Activated CD8-positive, alpha-beta T cell treated with anti-CD3 and anti-CD28 coated beads for 36 hours (primary cell): ENCODE data around the gene CREBRF. TPM values are rescaled to one million over a fixed set of nuclear protein-coding genes. Genes with fewer than 3 reads are reported as not detected.

Experiments
- ATAC-seq: fragments of 200-7000 bp; cut with Tn5 transposase; one replicate; pipeline ENCODE4 v1.10.0; 2021; ENCODE audit warnings: mild to moderate bottlenecking, moderate library complexity
- CTCF ChIA-PET: fragments of 350-600 bp; sonication (Branson Sonifier 250); formaldehyde crosslinking; loops from one replicate; lab custom pipeline; 2021; ENCODE audit warnings: antibody characterized with exemption; lab: Charles Lee
- POLR2A ChIA-PET: fragments of 350-600 bp; sonication (Branson Sonifier 250); formaldehyde crosslinking; loops from one replicate; lab custom pipeline; 2021; ENCODE audit warnings: antibody characterized with exemption; lab: Charles Lee
- DNase-seq: peaks from one replicate; pipeline ENCODE4 v3.0.0-alpha.2; 2020
- H3K27ac Mint-ChIP-seq: one replicate; pipeline ENCODE4 v1.8.0; 2021; ENCODE audit warnings: mild to moderate bottlenecking, mixed read lengths
- H3K27me3 Mint-ChIP-seq: one replicate; pipeline ENCODE4 v1.8.0; 2021; ENCODE audit warnings: mixed read lengths
- H3K36me3 Mint-ChIP-seq: one replicate; pipeline ENCODE4 v1.8.0; 2021; ENCODE audit warnings: low read depth, mixed read lengths
- H3K4me1 Mint-ChIP-seq: one replicate; pipeline ENCODE4 v1.8.0; 2021; ENCODE audit warnings: low read depth, mixed read lengths
- H3K4me3 Mint-ChIP-seq: one replicate; pipeline ENCODE4 v1.8.0; 2021; ENCODE audit warnings: mild to moderate bottlenecking, moderate library complexity, mixed read lengths
- H3K9me3 Mint-ChIP-seq: one replicate; pipeline ENCODE4 v1.8.0; 2021; ENCODE audit warnings: mixed read lengths
- intact Hi-C: fragments of 100-400 bp; cut with micrococcal nuclease; formaldehyde crosslinking; loops from one replicate; pipeline ENCODE4 v1.10.0; 2022
- total RNA-seq, 2 experiments: library from RNA; stranded (reverse); gene quantifications; one replicate each; pipeline ENCODE4 v1.2.3, GENCODE V29; 2021
- TF ChIP-seq, protein P1 (sequence below): fragments of 200-600 bp; IDR thresholded peaks from one replicate; pipeline ENCODE4 v1.8.0; 2022; ENCODE audit warnings: antibody characterized with exemption, mild to moderate bottlenecking

The CREBRF gene
- total RNA-seq, 2 experiments from 2014 or later, result 9.3 to 10.2 TPM

DNA sequence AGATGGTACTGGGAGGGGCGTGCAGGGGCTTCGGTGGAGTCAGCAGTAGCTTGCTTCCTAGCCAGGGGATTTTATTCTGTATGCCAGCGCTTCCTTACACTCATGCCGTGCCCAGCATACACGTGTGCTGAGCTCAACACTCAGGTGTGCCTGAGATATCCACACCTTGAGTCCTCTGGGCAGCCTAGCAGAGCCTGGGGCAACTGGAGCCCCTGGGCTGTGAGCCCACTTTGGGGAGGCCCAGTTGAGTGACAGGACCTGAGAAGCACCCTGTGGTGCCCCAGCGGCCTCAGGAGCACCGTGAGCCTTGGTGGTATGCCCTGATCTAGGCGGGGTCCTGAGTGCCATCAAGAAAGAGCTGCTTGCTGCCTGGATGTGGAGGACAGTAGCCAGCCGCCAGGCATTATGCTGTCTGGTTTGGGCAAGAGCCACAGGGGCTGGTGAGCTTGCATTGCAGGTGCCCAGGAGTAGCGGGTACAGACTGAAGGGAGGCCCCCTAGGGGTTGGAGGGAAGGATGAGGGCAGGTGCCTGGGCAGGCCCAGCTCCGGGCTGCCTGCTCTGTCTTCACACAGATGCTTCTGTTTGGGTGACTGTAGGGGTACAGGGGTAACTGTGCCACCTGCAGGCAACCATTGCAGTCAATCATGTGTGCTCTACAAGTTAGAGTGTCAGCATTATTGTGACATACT, 131.0 kb downstream of the CREBRF start:
- Mint-ChIP-seq H3K9me3 (no peaks in the 10 kb centered on the region), H3K36me3 (no peaks in the 10 kb centered on the region), H3K27ac (no peak overlapping the region), H3K27me3 (no peaks in the 10 kb centered on the region), H3K4me3 (no peak overlapping the region), H3K4me1 (no peaks in the 10 kb centered on the region)
- TF ChIP-seq, protein P1, sequence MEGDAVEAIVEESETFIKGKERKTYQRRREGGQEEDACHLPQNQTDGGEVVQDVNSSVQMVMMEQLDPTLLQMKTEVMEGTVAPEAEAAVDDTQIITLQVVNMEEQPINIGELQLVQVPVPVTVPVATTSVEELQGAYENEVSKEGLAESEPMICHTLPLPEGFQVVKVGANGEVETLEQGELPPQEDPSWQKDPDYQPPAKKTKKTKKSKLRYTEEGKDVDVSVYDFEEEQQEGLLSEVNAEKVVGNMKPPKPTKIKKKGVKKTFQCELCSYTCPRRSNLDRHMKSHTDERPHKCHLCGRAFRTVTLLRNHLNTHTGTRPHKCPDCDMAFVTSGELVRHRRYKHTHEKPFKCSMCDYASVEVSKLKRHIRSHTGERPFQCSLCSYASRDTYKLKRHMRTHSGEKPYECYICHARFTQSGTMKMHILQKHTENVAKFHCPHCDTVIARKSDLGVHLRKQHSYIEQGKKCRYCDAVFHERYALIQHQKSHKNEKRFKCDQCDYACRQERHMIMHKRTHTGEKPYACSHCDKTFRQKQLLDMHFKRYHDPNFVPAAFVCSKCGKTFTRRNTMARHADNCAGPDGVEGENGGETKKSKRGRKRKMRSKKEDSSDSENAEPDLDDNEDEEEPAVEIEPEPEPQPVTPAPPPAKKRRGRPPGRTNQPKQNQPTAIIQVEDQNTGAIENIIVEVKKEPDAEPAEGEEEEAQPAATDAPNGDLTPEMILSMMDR, result no peak
- DNase-seq, result peak; percentile 37
- intact Hi-C loops, result no loop called here
- ATAC-seq, result peak; percentile 68
- CTCF ChIA-PET, result interaction anchor here (0.9 to 1.6 kb wide), 4 partner anchors 14 to 244 kb away, joined by 3 to 5 read pairs (median 3); partner anchors contain the start of gene ATP6V0E1
- POLR2A ChIA-PET, result no interaction called here

DNA sequence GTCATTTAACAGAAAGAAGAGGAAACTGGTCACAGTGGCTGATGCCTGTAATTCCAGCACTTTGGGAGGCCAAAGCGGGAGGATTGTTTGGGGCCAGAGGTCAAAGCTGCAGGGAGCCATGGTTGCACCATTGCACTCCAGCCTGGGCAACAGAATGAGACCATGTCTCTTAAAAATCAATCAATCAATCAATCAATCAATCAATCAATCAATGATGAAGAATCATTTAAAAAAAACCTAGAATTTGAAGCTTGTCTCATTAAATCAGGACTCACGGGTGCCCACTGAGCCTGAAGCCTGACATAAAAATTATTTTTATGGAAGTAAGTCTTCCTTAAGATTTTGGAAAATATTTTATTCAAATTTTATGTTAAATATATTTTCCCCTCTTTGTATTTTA, 132.1 kb downstream of the CREBRF start:
- intact Hi-C loops, result no loop called here

More for the DNA sequence above, 132.1 kb downstream of the CREBRF start:
- ATAC-seq (no peak), DNase-seq (no peak)
- ChIA-PET POLR2A (no interaction called here), CTCF (no interaction called here)
- no peaks in the 10 kb centered on the region for H3K27me3 Mint-ChIP-seq
- TF ChIP-seq, protein P1, result no peak
- no peaks in the 10 kb centered on the region for H3K4me1 Mint-ChIP-seq
- H3K36me3 Mint-ChIP-seq, result no peaks in the 10 kb centered on the region
- H3K9me3 Mint-ChIP-seq, result no peaks in the 10 kb centered on the region
- H3K4me3 Mint-ChIP-seq, result no peak overlapping the region
- H3K27ac Mint-ChIP-seq, result no peak overlapping the region

Other genes with a start within 250 kb of the CREBRF start
- 10 to 100 TPM; 56.1 to 57.0 TPM for gene ERGIC1, start 222.1 kb upstream of the CREBRF start, total RNA-seq
- 10 to 100 TPM; 72.9 to 74.9 TPM for gene RPL26L1, start 96.9 kb upstream of the CREBRF start, total RNA-seq
- gene ATP6V0E1, start 72.6 kb upstream of the CREBRF start, total RNA-seq, result 10 to 100 TPM; 68.0 to 79.8 TPM
- 10 to 100 TPM; 23.5 to 25.2 TPM for gene BNIP1, start 88.2 kb downstream of the CREBRF start, total RNA-seq
- under 1 TPM in 1 of 2 experiments, not detected in 1; 0.36 TPM for gene NKX2-5, start 178.9 kb downstream of the CREBRF start, total RNA-seq